Neural progenitor cell (in vitro differentiated cells): ENCODE measurements around the gene TMOD4. TPM values are rescaled to one million over a fixed set of nuclear protein-coding genes. Genes with fewer than 3 reads are reported as not detected.
A peak's percentile ranks its signal among the peaks of the same experiment; 100 is the strongest.

Experiments used
- DNase-seq: peaks from one replicate; pipeline ENCODE4 v3.0.0-alpha.2; 2016; ENCODE audit warnings: low spot score
- H2AFZ ChIP-seq: fragments of 200-600 bp; sonication (generic); replicated peaks from 2 replicates; pipeline ENCODE4 v1.6.1; 2016; ENCODE audit warnings: antibody characterized with exemption
- H3F3A ChIP-seq: fragments of 200-600 bp; sonication (generic); 2 replicates; pipeline ENCODE4 v1.6.1; 2016; ENCODE audit warnings: antibody characterized with exemption, low read depth
- H3K27ac ChIP-seq: fragments of 200-600 bp; sonication (generic); 2 replicates; pipeline ENCODE4 v1.5.1; 2016; ENCODE audit warnings: mild to moderate bottlenecking
- H3K27me3 ChIP-seq: fragments of 200-600 bp; sonication (generic); 2 replicates; pipeline ENCODE4 v1.6.1; 2016; ENCODE audit warnings: mild to moderate bottlenecking, moderate library complexity
- H3K36me3 ChIP-seq: fragments of 200-600 bp; sonication (generic); 2 replicates; pipeline ENCODE4 v1.5.1; 2016
- H3K4me1 ChIP-seq: fragments of 200-600 bp; sonication (generic); 2 replicates; pipeline ENCODE4 v1.6.1; 2016; ENCODE audit warnings: mixed run types
- H3K4me2 ChIP-seq: fragments of 200-600 bp; sonication (generic); 2 replicates; pipeline ENCODE4 v1.6.1; 2016
- H3K4me3 ChIP-seq: fragments of 200-600 bp; sonication (generic); 2 replicates; pipeline ENCODE4 v1.5.1; 2016
- H3K79me2 ChIP-seq: fragments of 200-600 bp; sonication (generic); 2 replicates; pipeline ENCODE4 v1.6.1; 2016; ENCODE audit warnings: low read depth
- H3K9ac ChIP-seq: fragments of 200-600 bp; sonication (generic); 2 replicates; pipeline ENCODE4 v1.6.1; 2016
- H3K9me3 ChIP-seq: fragments of 200-600 bp; sonication (generic); 2 replicates; pipeline ENCODE4 v1.5.1; 2016; ENCODE audit warnings: low read depth
- H4K20me1 ChIP-seq: fragments of 200-600 bp; sonication (generic); 2 replicates; pipeline ENCODE4 v1.6.1; 2016; ENCODE audit warnings: low read depth
- H3K27ac Mint-ChIP-seq: 3 replicates; pipeline ENCODE4 v1.8.0; 2021; ENCODE audit warnings: mixed read lengths
- H3K27me3 Mint-ChIP-seq: 2 replicates; pipeline ENCODE4 v1.8.0; 2022; ENCODE audit warnings: low read depth, mild to moderate bottlenecking, inconsistent platforms, moderate library complexity, mixed read lengths; ENCODE audit not compliant: insufficient read depth
- H3K36me3 Mint-ChIP-seq: 3 replicates; pipeline ENCODE4 v1.8.0; 2021; ENCODE audit warnings: mixed read lengths
- H3K4me1 Mint-ChIP-seq: 3 replicates; pipeline ENCODE4 v1.8.0; 2021; ENCODE audit warnings: mixed read lengths
- H3K4me3 Mint-ChIP-seq: 3 replicates; pipeline ENCODE4 v1.8.0; 2021; ENCODE audit warnings: mild to moderate bottlenecking, moderate library complexity, mixed read lengths
- H3K9me3 Mint-ChIP-seq: 3 replicates; pipeline ENCODE4 v1.8.0; 2020; ENCODE audit warnings: mixed read lengths
- CTCF ChIP-seq: fragments of 200-600 bp; sonication (generic); IDR thresholded peaks from 2 replicates; pipeline ENCODE4 v1.5.1; 2017; ENCODE audit warnings: antibody characterized with exemption, mild to moderate bottlenecking
- EZH2 ChIP-seq: fragments of 200-600 bp; sonication (generic); IDR thresholded peaks from 2 replicates; pipeline ENCODE4 v1.6.1; 2017; ENCODE audit warnings: antibody characterized with exemption, mild to moderate bottlenecking, moderate library complexity
- EZH2phosphoT487 ChIP-seq: fragments of 200-600 bp; sonication (generic); IDR thresholded peaks from 2 replicates; pipeline ENCODE4 v1.6.1; 2017; ENCODE audit warnings: antibody characterized with exemption
- total RNA-seq: library from RNA; depleted of rRNA; stranded (reverse); fragments of >200 nt; gene quantifications from 2 replicates; pipeline ENCODE4 v1.2.3, GENCODE V29; 2015; ENCODE audit warnings: low replicate concordance

The TMOD4 gene
- total RNA-seq, 1 donor from 2014 or later: not detected

- no peaks in the 10 kb centered on the region for H3K9me3 Mint-ChIP-seq
- no peaks in the 10 kb centered on the region for H3K4me1 ChIP-seq
- H2AFZ ChIP-seq: no peak overlapping the region
- H3K27ac Mint-ChIP-seq: no peak overlapping the region
- peaks cover 3% of the 10 kb centered on the region for H3K27me3 Mint-ChIP-seq
- H3K9ac ChIP-seq: no peak overlapping the region
- TF ChIP-seq CTCF: no peak
- no peak for TF ChIP-seq EZH2
- TF ChIP-seq EZH2phosphoT487: no peak
- H3K36me3 ChIP-seq: no peaks in the 10 kb centered on the region
- H3F3A ChIP-seq: peaks cover 7% of the 10 kb centered on the region
- H3K9me3 ChIP-seq: no peaks in the 10 kb centered on the region
- H3K36me3 Mint-ChIP-seq: peaks cover 20% of the 10 kb centered on the region
- DNase-seq: no peak
- H3K27me3 ChIP-seq: no peaks in the 10 kb centered on the region
- no peak overlapping the region for H3K4me3 Mint-ChIP-seq
- no peak overlapping the region for H3K4me3 ChIP-seq
- H3K79me2 ChIP-seq: no peaks in the 10 kb centered on the region
- H3K4me2 ChIP-seq: no peak overlapping the region
- no peak overlapping the region for H3K27ac ChIP-seq
- no peaks in the 10 kb centered on the region for H4K20me1 ChIP-seq
- peaks cover 2% of the 10 kb centered on the region for H3K4me1 Mint-ChIP-seq
Observed at GRCh38 chr1:151158751-151159251, 17.0 kb downstream of the TMOD4 start.

GRCh38 chr1:151158326-151158725 is 17.5 kb downstream of the TMOD4 start:
- H3K4me1 ChIP-seq: no peaks in the 10 kb centered on the region
- TF ChIP-seq EZH2phosphoT487 (no peak), CTCF (no peak), EZH2 (no peak)
- no peaks in the 10 kb centered on the region for H4K20me1 ChIP-seq
- no peak for DNase-seq
- H3K27me3 ChIP-seq: no peaks in the 10 kb centered on the region
- no peak overlapping the region for H3K9ac ChIP-seq
- H3K4me2 ChIP-seq: no peak overlapping the region
- H3K4me3 Mint-ChIP-seq: peak overlapping the region; percentile 41
- H3K79me2 ChIP-seq: no peaks in the 10 kb centered on the region
- H3K36me3 Mint-ChIP-seq: peaks cover 20% of the 10 kb centered on the region
- H3K36me3 ChIP-seq: no peaks in the 10 kb centered on the region
- peaks cover 3% of the 10 kb centered on the region for H3K27me3 Mint-ChIP-seq
- no peaks in the 10 kb centered on the region for H3K9me3 Mint-ChIP-seq
- no peaks in the 10 kb centered on the region for H3K9me3 ChIP-seq
- H3K27ac ChIP-seq: no peak overlapping the region
- H3F3A ChIP-seq: peaks cover 7% of the 10 kb centered on the region
- H3K4me3 ChIP-seq: no peak overlapping the region
- peaks cover 2% of the 10 kb centered on the region for H3K4me1 Mint-ChIP-seq
- H2AFZ ChIP-seq: no peak overlapping the region
- no peak overlapping the region for H3K27ac Mint-ChIP-seq

GRCh38 chr1:151157067-151157531 is 18.7 kb downstream of the TMOD4 start:
- Histone ChIP-seq H3K27me3 (no peaks in the 10 kb centered on the region), H2AFZ (no peak overlapping the region), H3K27ac (no peak overlapping the region), H4K20me1 (no peaks in the 10 kb centered on the region), H3K9me3 (no peaks in the 10 kb centered on the region), H3K79me2 (no peaks in the 10 kb centered on the region), H3K4me3 (no peak overlapping the region), H3F3A (peaks cover 7% of the 10 kb centered on the region), H3K9ac (no peak overlapping the region), H3K4me2 (no peak overlapping the region), H3K4me1 (no peaks in the 10 kb centered on the region), H3K36me3 (no peaks in the 10 kb centered on the region)
- Mint-ChIP-seq H3K4me3 (no peak overlapping the region), H3K27ac (peak overlapping the region; percentile 5), H3K4me1 (peaks cover 2% of the 10 kb centered on the region), H3K27me3 (peaks cover 3% of the 10 kb centered on the region), H3K36me3 (peaks cover 20% of the 10 kb centered on the region), H3K9me3 (no peaks in the 10 kb centered on the region)
- no peak for TF ChIP-seq CTCF
- no peak for TF ChIP-seq EZH2
- no peak for TF ChIP-seq EZH2phosphoT487
- DNase-seq: no peak
